Activated naive CD4-positive, alpha-beta T cell treated with anti-CD3 and anti-CD28 coated beads, Interleukin-2, amount 50 U/mL, for 16 hours (primary cell): Measurements from ENCODE around the gene SMCHD1.
"Not testable (repeated sequence)": the region's sequence is repeated elsewhere in the genome, so short reads cannot be mapped to it uniquely, and the experiment has no call there.

ENCODE experiments used
- DNase-seq: peaks from one replicate; pipeline ENCODE4 v3.0.0-alpha.2; 2020

SMCHD1 gene

DNA sequence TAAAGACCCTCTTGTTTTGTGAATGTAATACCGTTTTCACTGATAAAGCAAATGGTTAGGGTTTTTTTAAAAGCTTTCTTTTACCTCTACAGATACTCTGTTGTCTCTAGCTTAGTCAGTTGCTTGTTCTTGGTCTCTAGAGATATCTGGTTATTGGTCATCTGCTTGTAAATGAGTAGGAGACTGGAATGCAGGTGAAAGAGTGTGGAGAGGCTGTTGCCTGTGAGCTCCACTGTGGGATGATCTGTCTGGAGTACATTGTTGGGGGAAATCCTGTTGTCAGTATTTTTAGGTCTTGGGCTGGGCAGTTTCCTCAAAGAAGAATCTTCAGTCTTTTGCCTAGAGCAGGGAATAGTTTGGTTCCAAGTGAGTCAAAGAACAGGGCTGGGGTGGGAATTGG is 67.7 kb downstream of the SMCHD1 start:
- no peak for DNase-seq

DNA sequence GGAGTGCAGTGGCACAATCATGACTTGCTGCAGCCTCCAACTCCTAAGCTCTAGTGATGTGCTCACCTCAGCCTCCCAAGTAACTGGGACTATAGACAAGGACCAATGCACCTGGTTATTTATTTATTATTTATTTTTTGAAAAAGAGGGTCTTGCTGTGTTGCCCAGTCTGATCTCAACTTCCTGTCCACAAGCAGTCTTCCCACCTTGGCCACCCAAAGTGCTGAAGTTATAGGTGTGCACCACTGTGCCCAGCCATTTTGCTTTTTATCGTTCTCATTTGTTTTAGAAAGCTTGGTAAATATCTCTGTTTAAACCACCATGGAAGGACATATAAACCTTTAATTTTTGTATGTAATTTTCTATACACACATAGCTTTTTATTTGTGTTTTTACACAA is 74.2 kb downstream of the SMCHD1 start:
- DNase-seq = no peak

- no peak for DNase-seq
These were observed 81.3 kb downstream of the SMCHD1 start for GRCh38 chr18:2736823-2737222.

- DNase-seq = not testable (repeated sequence)
These were observed 84.6 kb downstream of the SMCHD1 start for GRCh38 chr18:2740082-2740481.

- DNase-seq = no peak
These were observed 90.7 kb downstream of the SMCHD1 start for GRCh38 chr18:2746274-2746673.

DNA sequence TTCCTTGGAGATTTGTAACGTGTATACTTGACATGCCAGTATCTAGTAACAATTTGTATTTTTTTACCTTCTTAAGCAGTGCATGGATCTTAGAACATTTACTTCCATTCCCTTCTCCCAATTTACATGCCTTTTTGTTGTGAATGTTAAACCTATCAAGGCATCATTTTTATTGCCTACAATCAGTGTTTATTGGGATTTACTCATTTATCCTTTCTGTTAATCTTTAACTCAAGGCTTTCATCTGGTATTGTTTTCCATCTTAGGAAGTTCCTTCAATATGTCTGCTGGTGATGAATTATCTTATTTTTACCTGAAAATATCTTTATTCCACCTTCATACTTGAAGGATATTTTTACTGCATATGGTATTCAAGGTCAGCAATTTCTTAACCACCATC is 102.8 kb downstream of the SMCHD1 start:
- DNase-seq = no peak

GRCh38 chr18:2774669-2775068 is 119.1 kb downstream of the SMCHD1 start:
- no peak for DNase-seq

GRCh38 chr18:2776601-2777000 is 121.1 kb downstream of the SMCHD1 start:
- no peak for DNase-seq

- no peak for DNase-seq
These were observed 121.7 kb downstream of the SMCHD1 start for GRCh38 chr18:2777241-2777640.

DNA sequence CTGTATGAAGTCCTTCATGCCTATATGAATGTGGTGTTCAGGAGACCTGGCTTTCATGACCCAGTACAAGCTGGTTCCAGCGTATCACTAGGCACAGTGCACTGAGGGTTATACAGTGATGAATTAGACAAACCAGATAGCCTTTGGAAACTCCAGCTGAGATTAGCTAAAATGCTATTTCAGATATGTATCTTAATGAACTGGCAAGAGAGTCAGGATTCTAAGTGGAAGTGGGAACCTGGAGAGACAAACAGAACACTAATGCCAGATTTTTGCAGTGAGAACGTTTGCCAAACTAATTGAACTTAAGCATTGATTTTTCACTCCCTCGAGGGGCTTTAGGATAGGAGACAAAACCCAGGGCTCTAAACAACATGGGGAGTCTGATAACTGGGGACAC is 125.2 kb downstream of the SMCHD1 start:
- no peak for DNase-seq

- DNase-seq = no peak
These were observed 131.7 kb downstream of the SMCHD1 start for GRCh38 chr18:2787225-2787624.

DNA sequence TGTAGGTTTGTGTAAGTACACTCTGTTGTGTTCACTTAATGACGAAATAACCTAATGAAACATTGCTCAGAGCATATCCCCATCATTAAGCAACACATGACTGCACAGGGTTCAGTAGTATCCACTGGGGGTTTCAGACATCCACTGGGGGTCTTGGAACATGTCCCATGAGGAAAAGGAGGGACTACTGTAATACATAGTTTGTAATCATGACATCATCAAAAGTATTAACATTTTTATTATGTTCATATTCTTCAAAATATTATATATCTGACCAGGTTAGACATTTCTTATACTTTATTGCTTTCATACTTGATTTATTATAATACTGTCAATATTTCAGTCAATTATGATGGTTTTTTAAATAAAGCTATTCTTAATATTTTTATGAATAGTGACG is 136.9 kb downstream of the SMCHD1 start:
- no peak for DNase-seq

- no peak for DNase-seq
These were observed 138.6 kb downstream of the SMCHD1 start for GRCh38 chr18:2794159-2794558.

- DNase-seq = no peak
These were observed 142.4 kb downstream of the SMCHD1 start for GRCh38 chr18:2797951-2798350.

GRCh38 chr18:2799369-2799768 is 143.8 kb downstream of the SMCHD1 start:
- no peak for DNase-seq

- no peak for DNase-seq
These were observed 150.7 kb downstream of the SMCHD1 start for GRCh38 chr18:2805970-2806943.

DNA sequence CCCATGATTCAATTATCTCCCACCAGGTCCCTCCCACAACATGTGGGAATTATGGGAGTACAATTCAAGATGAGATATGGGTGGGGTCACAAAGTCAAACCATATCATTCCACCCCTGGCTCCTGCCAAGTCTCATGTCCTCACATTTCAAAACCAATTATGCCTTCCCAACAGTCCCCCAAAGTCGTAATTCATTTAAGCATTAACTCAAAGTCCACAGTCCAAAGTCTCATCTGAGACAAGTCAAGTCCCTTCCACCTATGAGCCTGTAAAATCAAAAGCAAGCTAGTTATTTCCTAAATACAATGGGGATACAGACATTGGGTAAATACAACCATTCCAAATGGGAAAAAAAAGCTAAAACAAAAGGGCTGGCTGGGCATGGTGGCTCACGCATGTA is 153.1 kb downstream of the SMCHD1 start:
- DNase-seq = not testable (repeated sequence)

DNA sequence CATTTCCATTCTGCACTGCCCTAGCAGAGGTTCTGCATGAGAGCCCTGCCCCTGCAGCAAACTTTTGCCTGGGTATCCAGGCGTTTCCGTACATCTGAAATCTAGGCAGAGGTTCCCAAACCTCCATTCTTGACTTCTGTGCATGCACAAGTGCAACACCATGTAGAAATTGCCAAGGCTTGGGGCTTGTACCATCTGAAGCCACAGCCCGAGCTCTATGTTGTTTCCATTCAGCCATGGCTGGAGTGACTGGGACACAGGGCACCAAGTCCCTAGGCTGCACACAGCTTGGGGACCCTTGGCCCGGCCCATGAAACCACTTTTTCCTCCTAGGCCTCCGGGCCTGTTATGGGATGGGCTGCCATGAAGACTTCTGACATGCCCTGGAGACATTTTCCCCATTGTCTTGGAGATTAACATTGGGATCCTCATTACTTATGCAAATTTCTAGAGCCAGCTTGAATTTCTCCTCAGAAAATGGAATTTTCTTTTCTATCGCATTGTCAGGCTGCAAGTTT is 154.2 kb downstream of the SMCHD1 start:
- not testable (repeated sequence) for DNase-seq

DNA sequence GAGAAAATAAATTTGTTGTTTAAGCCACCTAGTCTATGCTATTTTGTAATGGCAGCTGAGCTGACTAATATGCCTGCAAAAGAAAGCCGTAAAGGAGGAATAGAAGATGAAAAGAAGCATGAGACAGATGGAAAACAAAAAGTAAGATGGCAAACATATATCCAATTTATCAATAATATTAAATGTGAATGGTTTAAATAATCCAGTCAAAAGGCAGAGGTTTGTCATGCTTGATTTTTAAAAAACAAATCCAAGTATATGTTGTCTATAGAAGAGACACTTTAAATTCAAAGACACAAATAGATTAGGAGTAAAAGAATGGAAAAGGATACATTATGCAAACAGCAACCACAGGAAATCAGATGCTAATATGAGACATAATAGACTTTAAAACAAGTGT is 155.9 kb downstream of the SMCHD1 start:
- DNase-seq = no peak

DNA sequence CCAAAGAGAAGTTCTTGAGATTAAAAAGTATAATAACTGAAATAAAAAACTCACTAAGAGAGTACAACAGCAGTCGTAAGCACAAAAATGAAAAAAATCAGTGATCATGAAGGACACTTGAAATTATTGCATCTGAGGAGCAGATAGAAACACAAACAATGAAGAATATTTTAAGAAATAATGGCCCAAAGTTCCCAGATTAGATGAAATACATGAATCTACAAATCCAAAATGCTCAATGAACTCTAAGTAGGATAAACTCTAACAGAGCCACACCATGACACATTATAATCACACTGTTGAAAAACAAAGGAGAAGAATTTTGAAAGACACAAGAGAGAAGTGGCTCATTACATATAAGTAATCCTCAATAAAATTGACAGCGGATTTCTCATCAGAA is 159.4 kb downstream of the SMCHD1 start:
- no peak for DNase-seq

DNA sequence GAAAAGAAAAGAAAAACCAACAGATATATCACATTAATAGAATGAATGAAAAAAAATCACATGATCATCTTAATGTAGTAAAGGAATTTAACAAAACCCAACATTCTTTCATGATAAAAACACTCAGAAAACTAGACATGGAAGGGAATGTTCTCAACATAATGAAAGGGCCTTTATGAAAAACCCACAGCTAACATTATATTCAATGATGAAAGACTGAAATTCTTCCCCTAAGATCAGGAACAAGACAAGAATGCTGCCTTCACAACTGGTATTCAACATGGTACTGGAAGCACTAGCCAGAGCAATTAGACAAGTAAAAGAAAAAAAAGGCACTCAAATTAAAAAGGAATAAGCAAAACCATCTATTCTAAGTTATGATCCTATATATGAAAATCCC is 162.8 kb downstream of the SMCHD1 start:
- no peak for DNase-seq

- DNase-seq = no peak
These were observed 166.2 kb downstream of the SMCHD1 start for GRCh38 chr18:2821695-2822094.

DNA sequence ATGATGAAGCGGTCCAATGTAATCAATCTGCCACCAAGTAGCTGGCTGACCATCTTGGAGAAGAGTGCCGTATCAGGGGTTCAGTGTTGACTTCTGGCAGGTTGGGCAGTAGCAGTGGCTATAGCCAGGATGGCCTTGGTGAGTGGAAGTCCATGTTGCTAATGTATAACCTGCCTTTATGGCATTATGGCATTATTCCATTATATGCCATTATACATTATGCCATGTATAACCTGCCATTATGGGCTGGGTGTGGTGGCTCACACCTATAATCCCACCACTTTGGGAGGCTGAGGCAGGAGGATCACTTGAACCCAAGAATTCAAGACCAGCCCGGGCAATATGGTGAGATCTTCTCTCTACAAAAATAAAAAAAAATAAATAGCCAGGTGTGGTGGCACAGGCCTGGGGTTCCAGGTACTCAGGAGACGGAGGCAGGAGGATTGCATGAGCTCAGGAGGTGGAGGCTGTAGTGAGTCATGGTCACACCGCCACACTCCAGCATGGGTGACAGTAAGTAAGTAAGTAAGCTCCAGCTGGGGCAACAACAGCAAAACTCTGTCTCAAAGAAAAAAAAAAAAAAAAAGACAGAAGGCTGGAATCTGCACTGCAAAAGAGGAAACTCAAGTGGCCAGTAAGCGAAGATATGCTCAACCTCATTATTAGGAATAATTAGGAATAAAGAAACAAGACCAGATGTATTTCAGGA is 166.8 kb downstream of the SMCHD1 start:
- no peak for DNase-seq

GRCh38 chr18:2823202-2823601 is 167.7 kb downstream of the SMCHD1 start:
- DNase-seq = no peak
